ENCODE data around the gene TTLL10.

TTLL10 gene

GRCh38 chr1:1215881-1216605, 42.4 kb downstream of the TTLL10 start:
- no peak for DNase-seq (ENCODE audit: low read depth, low spot score)
- in situ Hi-C loops (cut with HindIII; ENCODE audit: low sequenced_read_pairs): no loop called here
- TF ChIP-seq CTCF (IDR thresholded peaks at IDR 0.05; ENCODE audit: low read depth, low read length): no peak
- no peak overlapping the region for H3K4me3 ChIP-seq (ENCODE audit: low read depth, low read length)

GRCh38 chr1:1216770-1217620, 43.3 kb downstream of the TTLL10 start:
- in situ Hi-C loops (cut with HindIII; ENCODE audit: low sequenced_read_pairs): no loop called here
- H3K4me3 ChIP-seq (ENCODE audit: low read depth, low read length): no peak overlapping the region
- no peak for TF ChIP-seq CTCF (IDR thresholded peaks at IDR 0.05; ENCODE audit: low read depth, low read length)
- DNase-seq (ENCODE audit: low read depth, low spot score): no peak

GRCh38 chr1:1217621-1218523, 44.2 kb downstream of the TTLL10 start:
- H3K4me3 ChIP-seq (ENCODE audit: low read depth, low read length): no peak overlapping the region

GRCh38 chr1:1218524-1219200, 45.0 kb downstream of the TTLL10 start:
- DNase-seq (ENCODE audit: low read depth, low spot score): no peak
- in situ Hi-C loops (cut with HindIII; ENCODE audit: low sequenced_read_pairs): no loop called here
- no peak for TF ChIP-seq CTCF (IDR thresholded peaks at IDR 0.05; ENCODE audit: low read depth, low read length)
- no peak overlapping the region for H3K4me3 ChIP-seq (ENCODE audit: low read depth, low read length)

More at GRCh38 chr1:1217621-1218523, 44.2 kb downstream of the TTLL10 start:
- in situ Hi-C loops (cut with HindIII; ENCODE audit: low sequenced_read_pairs): no loop called here
- TF ChIP-seq CTCF (IDR thresholded peaks at IDR 0.05; ENCODE audit: low read depth, low read length): no peak
- no peak for DNase-seq (ENCODE audit: low read depth, low spot score)

GRCh38 chr1:1219341-1219740, 45.7 kb downstream of the TTLL10 start:
- TF ChIP-seq CTCF (IDR thresholded peaks at IDR 0.05; ENCODE audit: low read depth, low read length): no peak
- DNase-seq (ENCODE audit: low read depth, low spot score): no peak
- in situ Hi-C loops (cut with HindIII; ENCODE audit: low sequenced_read_pairs): no loop called here
- H3K4me3 ChIP-seq (ENCODE audit: low read depth, low read length): no peak overlapping the region

GRCh38 chr1:1220197-1220596, 46.5 kb downstream of the TTLL10 start:
- no peak for DNase-seq (ENCODE audit: low read depth, low spot score)
- no peak for TF ChIP-seq CTCF (IDR thresholded peaks at IDR 0.05; ENCODE audit: low read depth, low read length)
- in situ Hi-C loops (cut with HindIII; ENCODE audit: low sequenced_read_pairs): no loop called here
- no peak overlapping the region for H3K4me3 ChIP-seq (ENCODE audit: low read depth, low read length)
